K562 (cell line): ENCODE data around the gene GRAMD2A. TPM values are rescaled to one million over a fixed set of nuclear protein-coding genes. Genes with fewer than 3 reads are reported as not detected.
A peak's percentile ranks its signal among the peaks of the same experiment; 100 is the strongest.

Experiments
- ARID3A ChIP-seq: IDR thresholded peaks from 2 replicates; pipeline ENCODE4 v1.6.1; 2012; ENCODE audit warnings: low read depth, low read length, improper control_type of control experiment, borderline replicate concordance
- BACH1 ChIP-seq: fragments of 200-800 bp; sonication (Bioruptor generic); IDR thresholded peaks from 2 replicates; pipeline ENCODE4 v1.6.1; 2016; ENCODE audit warnings: missing genetic modification characterization, missing compliant biosample characterization
- DDX20 ChIP-seq: fragments of 450-650 bp; IDR thresholded peaks from 2 replicates; pipeline ENCODE4 v1.6.1; 2016; ENCODE audit warnings: missing genetic modification characterization, low read depth, mild to moderate bottlenecking, missing compliant biosample characterization, moderate library complexity
- DIDO1 ChIP-seq: fragments of 450-650 bp; IDR thresholded peaks from 2 replicates; pipeline ENCODE4 v1.6.1; 2016; ENCODE audit warnings: low read depth, missing biosample characterization, missing genetic modification characterization
- FOXK2 ChIP-seq, 2 experiments: fragments of 450-650 bp; IDR thresholded peaks in 1 of 2; conservative IDR thresholded peaks in 1 of 2; 2 replicates each; pipeline ENCODE4 v1.6.1; 2016; ENCODE audit warnings: low read depth in 2 of 2, mild to moderate bottlenecking in 1 of 2
- FOXP1 ChIP-seq: sonication (generic); formaldehyde crosslinking; IDR thresholded peaks from 2 replicates; pipeline ENCODE4 v1.8.0; 2022; ENCODE audit warnings: mild to moderate bottlenecking, missing genetic modification reagents
- MAX ChIP-seq: sonication (generic); formaldehyde crosslinking; IDR thresholded peaks from 2 replicates; pipeline ENCODE4 v1.9.0; 2022; ENCODE audit warnings: mild to moderate bottlenecking, missing genetic modification reagents
- ZEB2 ChIP-seq: fragments of 450-650 bp; IDR thresholded peaks from 2 replicates; pipeline ENCODE4 v1.6.1; 2016
- ZFP30 ChIP-seq: fragments of 250-450 bp; sonication (Bioruptor Pico); IDR thresholded peaks from 2 replicates; pipeline ENCODE4 v1.8.0; 2022; ENCODE audit warnings: moderate library complexity, mild to moderate bottlenecking, inconsistent platforms, borderline replicate concordance
- ZKSCAN3 ChIP-seq: fragments of 250-450 bp; sonication (Bioruptor Pico); IDR thresholded peaks from 2 replicates; pipeline ENCODE4 v1.4.0; 2020
- ZNF696 ChIP-seq: fragments of 250-450 bp; sonication (Bioruptor Pico); conservative IDR thresholded peaks from 2 replicates; pipeline ENCODE4 v1.4.0; 2020; ENCODE audit warnings: mild to moderate bottlenecking, moderate library complexity
- polyA plus RNA-seq, 8 experiments: library from polyadenylated mRNA; depleted of rRNA in 4 of 8; stranded (reverse) in 5 of 8; unstranded in 3 of 8; fragments of >200 nt; fragmentation: Nextera tagmentation in 2 of 8; fragmentation: Illumina TruSeq in 1 of 8; extraction: Ambion mirVana in 2 of 8; extraction: Trizol in 1 of 8; gene quantifications; 2 replicates each; pipeline versions ENCODE4 v1.2.1 to v1.2.3, GENCODE V29; 2011 to 2014; ENCODE audit warnings: inconsistent platforms in 1 of 8, missing spikeins in 1 of 8
- total RNA-seq, 7 experiments: library from RNA; depleted of rRNA in 6 of 7; stranded (reverse); fragments of >200 nt in 6 of 7; fragmentation: Illumina TruSeq in 2 of 7; extraction: Trizol in 2 of 7; gene quantifications; 2 replicates each; pipeline versions ENCODE4 v1.2.1 to v1.2.3, GENCODE V29; 2011 to 2021; ENCODE audit warnings: low replicate concordance in 1 of 7
- TF ChIP-seq, protein P1 (sequence below): IDR thresholded peaks from 2 replicates; pipeline ENCODE4 v1.6.1; 2011; ENCODE audit not compliant: insufficient read length; ENCODE audit errors: extremely low read depth
- TF ChIP-seq, protein P2 (sequence below): fragments of 450-650 bp; IDR thresholded peaks from 2 replicates; pipeline ENCODE4 v1.6.1; 2016
- TF ChIP-seq, protein P3 (sequence below): fragments of 150-350 bp; IDR thresholded peaks from 2 replicates; pipeline ENCODE4 v1.6.1; 2014; ENCODE audit warnings: low read depth, mild to moderate bottlenecking, low read length, borderline replicate concordance
- TF ChIP-seq, protein P4 (sequence below): fragments of 450-650 bp; IDR thresholded peaks from 2 replicates; pipeline ENCODE4 v1.6.1; 2014; ENCODE audit warnings: low read depth, mild to moderate bottlenecking, moderate library complexity, borderline replicate concordance

The GRAMD2A gene
- total and polyA plus RNA-seq, 9 of the 15 experiments (the other 6 are each of a cell fraction or from before 2014, with no cell fraction given), result 0.08 to 0.22 TPM; not detected in 7

DNA sequence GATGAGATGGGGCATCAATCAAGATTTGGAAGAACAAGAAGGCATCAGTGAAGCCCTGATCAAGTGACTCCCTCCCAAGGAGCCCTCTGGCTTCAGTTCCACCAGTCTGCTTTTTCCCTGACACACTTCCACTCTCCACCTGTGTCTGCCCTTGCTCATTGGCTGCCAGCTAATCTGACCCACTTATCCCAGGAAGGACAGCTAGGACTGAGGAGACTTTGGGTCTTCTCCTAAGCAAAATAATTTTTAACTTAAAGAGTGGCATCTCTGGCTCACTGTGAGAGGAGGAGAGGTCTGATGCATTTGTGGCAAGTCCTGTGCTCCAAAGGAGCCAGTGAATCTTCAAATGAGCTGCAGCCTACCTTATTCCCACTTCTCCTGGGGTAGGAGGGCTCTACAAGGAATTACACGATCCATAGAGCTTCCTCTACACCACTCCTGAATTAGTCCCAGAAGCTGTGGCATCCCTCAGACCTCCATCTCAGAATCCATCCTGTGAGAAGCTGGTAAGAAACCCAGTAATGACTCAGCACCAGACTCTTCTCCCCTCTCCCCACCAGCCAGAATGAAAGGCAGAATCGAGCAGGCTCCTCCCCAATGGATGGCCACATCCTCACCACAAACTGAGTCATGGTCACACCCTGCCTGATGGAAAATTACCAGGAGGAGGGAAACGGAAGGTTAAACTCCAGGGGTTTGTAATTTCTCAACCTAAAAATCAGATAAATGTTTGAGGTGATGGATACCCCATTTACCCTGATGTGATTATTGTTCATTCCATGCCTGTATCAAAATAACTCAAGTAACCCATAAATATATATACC is 39.7 kb upstream of the GRAMD2A start (continued):
- TF ChIP-seq ZFP30, result no peak
- TF ChIP-seq, protein P1, sequence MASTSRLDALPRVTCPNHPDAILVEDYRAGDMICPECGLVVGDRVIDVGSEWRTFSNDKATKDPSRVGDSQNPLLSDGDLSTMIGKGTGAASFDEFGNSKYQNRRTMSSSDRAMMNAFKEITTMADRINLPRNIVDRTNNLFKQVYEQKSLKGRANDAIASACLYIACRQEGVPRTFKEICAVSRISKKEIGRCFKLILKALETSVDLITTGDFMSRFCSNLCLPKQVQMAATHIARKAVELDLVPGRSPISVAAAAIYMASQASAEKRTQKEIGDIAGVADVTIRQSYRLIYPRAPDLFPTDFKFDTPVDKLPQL, result peak; percentile 71
- no peak for TF ChIP-seq DIDO1 (tag)
- TF ChIP-seq MAX, result no peak
- TF ChIP-seq DDX20, result no peak
- TF ChIP-seq, protein P2, sequence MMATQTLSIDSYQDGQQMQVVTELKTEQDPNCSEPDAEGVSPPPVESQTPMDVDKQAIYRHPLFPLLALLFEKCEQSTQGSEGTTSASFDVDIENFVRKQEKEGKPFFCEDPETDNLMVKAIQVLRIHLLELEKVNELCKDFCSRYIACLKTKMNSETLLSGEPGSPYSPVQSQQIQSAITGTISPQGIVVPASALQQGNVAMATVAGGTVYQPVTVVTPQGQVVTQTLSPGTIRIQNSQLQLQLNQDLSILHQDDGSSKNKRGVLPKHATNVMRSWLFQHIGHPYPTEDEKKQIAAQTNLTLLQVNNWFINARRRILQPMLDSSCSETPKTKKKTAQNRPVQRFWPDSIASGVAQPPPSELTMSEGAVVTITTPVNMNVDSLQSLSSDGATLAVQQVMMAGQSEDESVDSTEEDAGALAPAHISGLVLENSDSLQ, result peak; percentile 50
- peak; percentile 93 for TF ChIP-seq BACH1
- no peak for TF ChIP-seq ZKSCAN3 (CRISPR knock-in tag)
- TF ChIP-seq FOXP1 (CRISPR knock-in tag), result no peak
- no peak for TF ChIP-seq ZNF696
- TF ChIP-seq, protein P3, sequence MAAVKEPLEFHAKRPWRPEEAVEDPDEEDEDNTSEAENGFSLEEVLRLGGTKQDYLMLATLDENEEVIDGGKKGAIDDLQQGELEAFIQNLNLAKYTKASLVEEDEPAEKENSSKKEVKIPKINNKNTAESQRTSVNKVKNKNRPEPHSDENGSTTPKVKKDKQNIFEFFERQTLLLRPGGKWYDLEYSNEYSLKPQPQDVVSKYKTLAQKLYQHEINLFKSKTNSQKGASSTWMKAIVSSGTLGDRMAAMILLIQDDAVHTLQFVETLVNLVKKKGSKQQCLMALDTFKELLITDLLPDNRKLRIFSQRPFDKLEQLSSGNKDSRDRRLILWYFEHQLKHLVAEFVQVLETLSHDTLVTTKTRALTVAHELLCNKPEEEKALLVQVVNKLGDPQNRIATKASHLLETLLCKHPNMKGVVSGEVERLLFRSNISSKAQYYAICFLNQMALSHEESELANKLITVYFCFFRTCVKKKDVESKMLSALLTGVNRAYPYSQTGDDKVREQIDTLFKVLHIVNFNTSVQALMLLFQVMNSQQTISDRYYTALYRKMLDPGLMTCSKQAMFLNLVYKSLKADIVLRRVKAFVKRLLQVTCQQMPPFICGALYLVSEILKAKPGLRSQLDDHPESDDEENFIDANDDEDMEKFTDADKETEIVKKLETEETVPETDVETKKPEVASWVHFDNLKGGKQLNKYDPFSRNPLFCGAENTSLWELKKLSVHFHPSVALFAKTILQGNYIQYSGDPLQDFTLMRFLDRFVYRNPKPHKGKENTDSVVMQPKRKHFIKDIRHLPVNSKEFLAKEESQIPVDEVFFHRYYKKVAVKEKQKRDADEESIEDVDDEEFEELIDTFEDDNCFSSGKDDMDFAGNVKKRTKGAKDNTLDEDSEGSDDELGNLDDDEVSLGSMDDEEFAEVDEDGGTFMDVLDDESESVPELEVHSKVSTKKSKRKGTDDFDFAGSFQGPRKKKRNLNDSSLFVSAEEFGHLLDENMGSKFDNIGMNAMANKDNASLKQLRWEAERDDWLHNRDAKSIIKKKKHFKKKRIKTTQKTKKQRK, result no peak
- 0 out of 4 replicates have a peak, but pooled peaks of 1 of the 2 experiments have one; percentile 26 for TF ChIP-seq FOXK2 (conservative IDR thresholded peaks at IDR 0.05 in 1 of 2, IDR thresholded peaks at IDR 0.05 in 1 of 2; ENCODE audit: low read depth in 2 of 2)
- TF ChIP-seq ZEB2, result peak; percentile 43; the same call in 1 of the 2 replicates
- no peak for TF ChIP-seq ARID3A
- TF ChIP-seq, protein P4, sequence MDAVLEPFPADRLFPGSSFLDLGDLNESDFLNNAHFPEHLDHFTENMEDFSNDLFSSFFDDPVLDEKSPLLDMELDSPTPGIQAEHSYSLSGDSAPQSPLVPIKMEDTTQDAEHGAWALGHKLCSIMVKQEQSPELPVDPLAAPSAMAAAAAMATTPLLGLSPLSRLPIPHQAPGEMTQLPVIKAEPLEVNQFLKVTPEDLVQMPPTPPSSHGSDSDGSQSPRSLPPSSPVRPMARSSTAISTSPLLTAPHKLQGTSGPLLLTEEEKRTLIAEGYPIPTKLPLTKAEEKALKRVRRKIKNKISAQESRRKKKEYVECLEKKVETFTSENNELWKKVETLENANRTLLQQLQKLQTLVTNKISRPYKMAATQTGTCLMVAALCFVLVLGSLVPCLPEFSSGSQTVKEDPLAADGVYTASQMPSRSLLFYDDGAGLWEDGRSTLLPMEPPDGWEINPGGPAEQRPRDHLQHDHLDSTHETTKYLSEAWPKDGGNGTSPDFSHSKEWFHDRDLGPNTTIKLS, result no peak
